Effector memory CD4-positive, alpha-beta T cell (primary cell): Measurements from ENCODE around the gene CTSA.
"Not testable (repeated sequence)": the region's sequence is repeated elsewhere in the genome, so short reads cannot be mapped to it uniquely, and the experiment has no call there.

Experiments used
- DNase-seq, 3 donors: peaks; one replicate each; pipeline ENCODE4 v3.0.0-alpha.2; 2020
- H3K27ac ChIP-seq: 2 replicates; pipeline ENCODE4 v1.7.0; 2013; ENCODE audit warnings: mild to moderate bottlenecking, low read length, moderate library complexity; ENCODE audit not compliant: insufficient read depth, poor library complexity, severe bottlenecking
- H3K27me3 ChIP-seq: replicated peaks from 2 replicates; pipeline ENCODE4 v1.7.0; 2013; ENCODE audit warnings: mild to moderate bottlenecking, low read length; ENCODE audit not compliant: insufficient read depth, control insufficient read depth, poor library complexity, severe bottlenecking
- H3K36me3 ChIP-seq: 2 replicates; pipeline ENCODE4 v1.7.0; 2013; ENCODE audit warnings: mild to moderate bottlenecking, low read length, moderate library complexity; ENCODE audit not compliant: control insufficient read depth, insufficient read depth
- H3K4me1 ChIP-seq: 2 replicates; pipeline ENCODE4 v1.7.0; 2013; ENCODE audit warnings: low read length, mild to moderate bottlenecking; ENCODE audit not compliant: control insufficient read depth, insufficient read depth, poor library complexity, severe bottlenecking
- H3K4me3 ChIP-seq: 2 replicates; pipeline ENCODE4 v1.7.0; 2013; ENCODE audit warnings: low read length, low read depth, mild to moderate bottlenecking; ENCODE audit not compliant: insufficient read depth, poor library complexity, severe bottlenecking
- H3K9me3 ChIP-seq: 2 replicates; pipeline ENCODE4 v1.7.0; 2013; ENCODE audit warnings: mild to moderate bottlenecking, low read length, moderate library complexity; ENCODE audit not compliant: control insufficient read depth

CTSA gene

GRCh38 chr20:45926731-45927070 lies 35.6 kb downstream of the CTSA start:
- DNase-seq = no peak
- no peaks in the 10 kb centered on the region for H3K36me3 ChIP-seq

GRCh38 chr20:45927071-45927878 lies 36.1 kb downstream of the CTSA start:
- H3K27ac ChIP-seq = no peak overlapping the region
- no peaks in the 10 kb centered on the region for H3K27me3 ChIP-seq
- H3K4me1 ChIP-seq = peaks cover 3% of the 10 kb centered on the region
- H3K4me3 ChIP-seq = no peak overlapping the region
- no peaks in the 10 kb centered on the region for H3K9me3 ChIP-seq
- no peaks in the 10 kb centered on the region for H3K36me3 ChIP-seq
- DNase-seq = no peak

More at GRCh38 chr20:45926731-45927070, 35.6 kb downstream of the CTSA start:
- Histone ChIP-seq H3K9me3 (no peaks in the 10 kb centered on the region), H3K4me3 (no peak overlapping the region), H3K27ac (no peak overlapping the region), H3K27me3 (no peaks in the 10 kb centered on the region), H3K4me1 (peaks cover 3% of the 10 kb centered on the region)

GRCh38 chr20:45931680-45932079 lies 40.5 kb downstream of the CTSA start:
- not testable (repeated sequence) for H3K9me3 ChIP-seq, H3K36me3 ChIP-seq, H3K27ac ChIP-seq, DNase-seq, H3K27me3 ChIP-seq, H3K4me3 ChIP-seq
- H3K4me1 ChIP-seq = peaks cover 11% of the 10 kb centered on the region

- peak overlapping the region; percentile 98 for H3K27ac ChIP-seq
- peak overlapping the region; percentile 95 for H3K4me3 ChIP-seq
- peaks cover 17% of the 10 kb centered on the region for H3K36me3 ChIP-seq
- DNase-seq = peak; percentile 17 to 51 (median 39)
- peaks cover 20% of the 10 kb centered on the region for H3K4me1 ChIP-seq
- H3K27me3 ChIP-seq = no peaks in the 10 kb centered on the region
- no peaks in the 10 kb centered on the region for H3K9me3 ChIP-seq
These were observed 42.3 kb downstream of the CTSA start for GRCh38 chr20:45933266-45934045.

GRCh38 chr20:45934046-45934585 lies 43.0 kb downstream of the CTSA start:
- Histone ChIP-seq H3K27me3 (no peaks in the 10 kb centered on the region), H3K36me3 (peaks cover 24% of the 10 kb centered on the region), H3K4me1 (peaks cover 20% of the 10 kb centered on the region), H3K4me3 (peak overlapping the region; percentile 95), H3K9me3 (no peaks in the 10 kb centered on the region), H3K27ac (peak overlapping the region; percentile 98)
- peak in 1 of 3 donors; percentile 46 for DNase-seq

- peak; percentile 96 to 97 (median 97) for DNase-seq
- Histone ChIP-seq H3K27me3 (no peaks in the 10 kb centered on the region), H3K9me3 (no peaks in the 10 kb centered on the region), H3K36me3 (peaks cover 31% of the 10 kb centered on the region), H3K4me1 (peaks cover 20% of the 10 kb centered on the region), H3K27ac (peak within 1 kb of the TSS; percentile 98), H3K4me3 (peak within 1 kb of the TSS; percentile 95)
These were observed 43.7 kb downstream of the CTSA start, which contains the start of gene PCIF1 for GRCh38 chr20:45934586-45935415. Gene PCIF1, plus strand, starts transcription at chr20:45934683. Its CDS starts 4,317 bp downstream, at chr20:45939000.

- peaks cover 38% of the 10 kb centered on the region for H3K36me3 ChIP-seq
- no peak for DNase-seq
- H3K27me3 ChIP-seq = no peaks in the 10 kb centered on the region
- H3K9me3 ChIP-seq = no peaks in the 10 kb centered on the region
- H3K27ac ChIP-seq = peak overlapping the region; percentile 98
- peaks cover 20% of the 10 kb centered on the region for H3K4me1 ChIP-seq
- peak overlapping the region; percentile 95 for H3K4me3 ChIP-seq
These were observed 44.4 kb downstream of the CTSA start for GRCh38 chr20:45935416-45936046.

- peaks cover 56% of the 10 kb centered on the region for H3K36me3 ChIP-seq
- no peaks in the 10 kb centered on the region for H3K9me3 ChIP-seq
These were observed 46.6 kb downstream of the CTSA start for GRCh38 chr20:45937765-45938164.

GRCh38 chr20:45938727-45939438 lies 47.7 kb downstream of the CTSA start:
- Histone ChIP-seq H3K27me3 (no peaks in the 10 kb centered on the region), H3K4me3 (no peak overlapping the region)

More at GRCh38 chr20:45937765-45938164, 46.6 kb downstream of the CTSA start:
- no peaks in the 10 kb centered on the region for H3K27me3 ChIP-seq
- H3K4me3 ChIP-seq = no peak overlapping the region
- no peak for DNase-seq
- H3K4me1 ChIP-seq = peaks cover 20% of the 10 kb centered on the region
- peak overlapping the region; percentile 27 for H3K27ac ChIP-seq

More at GRCh38 chr20:45938727-45939438, 47.7 kb downstream of the CTSA start:
- Histone ChIP-seq H3K36me3 (peaks cover 67% of the 10 kb centered on the region), H3K27ac (peak overlapping the region; percentile 27), H3K9me3 (no peaks in the 10 kb centered on the region), H3K4me1 (peaks cover 13% of the 10 kb centered on the region)
- DNase-seq = no peak
